MCF 10A (cell line): ENCODE data around the gene OR51L1. TPM values are rescaled to one million over a fixed set of nuclear protein-coding genes. Genes with fewer than 3 reads are reported as not detected.
A peak's percentile ranks its signal among the peaks of the same experiment; 100 is the strongest.

Experiments
- BruUV-seq: library from RNA; stranded (reverse); fragments of 400-500 nt; replicated peaks from 2 replicates; lab custom pipeline; 2021; lab: Mats Ljungman, UMichigan
- CTCF ChIA-PET: fragments of 300-600 bp; sonication (Branson Sonifier 250); formaldehyde crosslinking; extraction: SDS; loops from one replicate; lab custom pipeline; 2021; ENCODE audit warnings: antibody characterized with exemption, inconsistent platforms; lab: Yijun Ruan, JAX
- POLR2A ChIA-PET: fragments of 300-600, 350-650 bp; sonication (Branson Sonifier 250); formaldehyde crosslinking; extraction: SDS; loops from one replicate; lab custom pipeline; 2020; ENCODE audit warnings: antibody characterized with exemption, inconsistent platforms; lab: Yijun Ruan, JAX
- DNase-seq: peaks from one replicate; pipeline ENCODE4 v3.0.0-alpha.2; 2018; ENCODE audit not compliant: unreplicated experiment
- H3K27ac Mint-ChIP-seq: one replicate; pipeline ENCODE4 v1.8.0; 2022; ENCODE audit warnings: mild to moderate bottlenecking, low read depth, mixed read lengths; ENCODE audit not compliant: unreplicated experiment
- H3K27me3 Mint-ChIP-seq: one replicate; pipeline ENCODE4 v1.8.0; 2022; ENCODE audit warnings: mixed read lengths; ENCODE audit not compliant: insufficient read depth, unreplicated experiment
- H3K36me3 Mint-ChIP-seq: one replicate; pipeline ENCODE4 v1.8.0; 2022; ENCODE audit warnings: mild to moderate bottlenecking, moderate library complexity, mixed read lengths; ENCODE audit not compliant: insufficient read depth, unreplicated experiment
- H3K4me1 Mint-ChIP-seq: one replicate; pipeline ENCODE4 v1.8.0; 2022; ENCODE audit warnings: mixed read lengths; ENCODE audit not compliant: insufficient read depth, unreplicated experiment
- H3K4me3 Mint-ChIP-seq: one replicate; pipeline ENCODE4 v1.8.0; 2022; ENCODE audit warnings: mild to moderate bottlenecking, moderate library complexity, mixed read lengths; ENCODE audit not compliant: unreplicated experiment
- H3K9me3 Mint-ChIP-seq: one replicate; pipeline ENCODE4 v1.8.0; 2022; ENCODE audit warnings: mixed read lengths; ENCODE audit not compliant: unreplicated experiment
- intact Hi-C: fragments of 100-400 bp; cut with micrococcal nuclease; formaldehyde crosslinking; loops from 2 replicates; pipeline ENCODE4 v1.14.1; 2022
- total RNA-seq: library from RNA; stranded (reverse); gene quantifications from 2 replicates; pipeline ENCODE4 v1.2.3, GENCODE V29; 2022
- TF ChIP-seq, protein P1 (sequence below): fragments of 200-600 bp; IDR thresholded peaks from one replicate; pipeline ENCODE4 v1.8.0; 2022; ENCODE audit warnings: antibody characterized with exemption, mild to moderate bottlenecking; ENCODE audit not compliant: unreplicated experiment

OR51L1 gene
- total RNA-seq, 1 experiment from 2014 or later = not detected

DNA sequence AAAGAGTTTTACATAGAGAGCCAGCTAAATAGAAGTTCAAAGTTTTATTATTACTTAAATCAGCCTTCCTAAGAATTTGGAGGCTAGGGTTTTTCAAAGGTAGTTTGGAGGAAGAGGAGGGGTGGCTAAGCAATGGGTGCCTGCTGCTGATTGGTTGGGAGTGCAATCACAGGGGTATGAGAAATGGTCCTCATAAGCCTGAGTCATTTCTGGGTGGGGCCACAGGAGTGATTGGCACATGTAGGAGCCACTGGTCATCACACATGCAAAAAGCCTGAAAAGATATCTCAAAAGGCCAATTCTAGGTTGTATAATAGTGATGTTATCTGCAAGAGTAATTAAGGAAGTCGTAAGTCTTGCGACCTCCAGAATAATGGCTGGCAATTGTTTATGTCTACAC is 12.9 kb downstream of the OR51L1 start:
- peak; percentile 5 for DNase-seq
- Mint-ChIP-seq H3K36me3 (no peaks in the 10 kb centered on the region), H3K27me3 (peaks cover 21% of the 10 kb centered on the region), H3K9me3 (no peaks in the 10 kb centered on the region), H3K27ac (no peak overlapping the region), H3K4me3 (no peak overlapping the region), H3K4me1 (no peaks in the 10 kb centered on the region)
- TF ChIP-seq, protein P1, sequence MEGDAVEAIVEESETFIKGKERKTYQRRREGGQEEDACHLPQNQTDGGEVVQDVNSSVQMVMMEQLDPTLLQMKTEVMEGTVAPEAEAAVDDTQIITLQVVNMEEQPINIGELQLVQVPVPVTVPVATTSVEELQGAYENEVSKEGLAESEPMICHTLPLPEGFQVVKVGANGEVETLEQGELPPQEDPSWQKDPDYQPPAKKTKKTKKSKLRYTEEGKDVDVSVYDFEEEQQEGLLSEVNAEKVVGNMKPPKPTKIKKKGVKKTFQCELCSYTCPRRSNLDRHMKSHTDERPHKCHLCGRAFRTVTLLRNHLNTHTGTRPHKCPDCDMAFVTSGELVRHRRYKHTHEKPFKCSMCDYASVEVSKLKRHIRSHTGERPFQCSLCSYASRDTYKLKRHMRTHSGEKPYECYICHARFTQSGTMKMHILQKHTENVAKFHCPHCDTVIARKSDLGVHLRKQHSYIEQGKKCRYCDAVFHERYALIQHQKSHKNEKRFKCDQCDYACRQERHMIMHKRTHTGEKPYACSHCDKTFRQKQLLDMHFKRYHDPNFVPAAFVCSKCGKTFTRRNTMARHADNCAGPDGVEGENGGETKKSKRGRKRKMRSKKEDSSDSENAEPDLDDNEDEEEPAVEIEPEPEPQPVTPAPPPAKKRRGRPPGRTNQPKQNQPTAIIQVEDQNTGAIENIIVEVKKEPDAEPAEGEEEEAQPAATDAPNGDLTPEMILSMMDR = no peak
- intact Hi-C loops = no loop called here
- ChIA-PET CTCF (interaction anchor here (0.8 to 2.5 kb wide), 5 partner anchors 16 to 514 kb away, joined by 3 to 12 read pairs (median 6); partner anchors contain the start of gene OR51D1), POLR2A (interaction anchor here (0.6 kb wide), 1 partner anchor 399 kb away, joined by 3 read pairs; no protein-coding TSS in a partner anchor)
- no TSS peak for BruUV-seq

DNA sequence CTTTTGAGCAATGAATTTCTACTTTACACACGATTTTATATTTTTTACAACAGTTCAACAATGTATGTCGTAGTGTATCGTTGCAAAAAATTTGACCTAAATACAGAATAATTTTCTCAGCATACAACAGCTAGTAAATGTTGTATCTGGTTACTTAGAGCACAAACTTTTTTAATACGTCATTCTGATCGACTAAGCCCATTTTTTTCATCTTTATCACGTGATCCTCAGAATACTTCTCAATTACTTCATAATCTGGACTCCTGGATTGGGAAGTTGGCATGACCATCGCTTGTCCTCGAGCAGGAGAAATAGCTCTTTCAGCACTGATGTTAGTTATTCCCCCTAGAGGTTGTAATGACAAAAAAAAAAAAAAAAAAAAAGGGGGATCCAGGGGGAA is 16.6 kb downstream of the OR51L1 start:
- ChIA-PET POLR2A (no interaction called here), CTCF (interaction anchor here (0.8 kb wide), 1 partner anchor 374 kb away, joined by 4 read pairs; the partner anchor contains the start of gene OR51D1)
- Mint-ChIP-seq H3K4me1 (no peaks in the 10 kb centered on the region), H3K27me3 (no peaks in the 10 kb centered on the region), H3K36me3 (no peaks in the 10 kb centered on the region), H3K27ac (no peak overlapping the region), H3K4me3 (no peak overlapping the region), H3K9me3 (no peaks in the 10 kb centered on the region)
- BruUV-seq = no TSS peak
- TF ChIP-seq, protein P1 = no peak
- intact Hi-C loops = no loop called here
- DNase-seq = no peak

DNA sequence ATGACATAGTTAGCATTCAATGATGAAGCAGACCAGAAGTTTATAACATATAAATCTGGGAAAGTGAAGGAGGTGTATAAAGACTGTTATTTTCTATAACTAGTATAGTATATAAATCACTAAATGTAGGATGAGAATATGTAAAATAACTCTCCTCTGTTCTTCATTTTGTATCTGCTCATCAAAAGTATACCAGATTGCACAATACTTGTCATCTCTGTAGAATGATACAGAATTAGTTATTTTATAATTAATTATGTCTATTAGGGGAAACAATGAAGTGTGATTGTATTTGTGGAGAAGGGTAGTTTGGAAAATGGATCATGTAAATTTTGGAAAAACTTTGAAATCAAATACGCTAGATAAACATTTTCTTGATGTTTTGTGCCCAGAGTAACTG is 18.4 kb downstream of the OR51L1 start:
- no TSS peak for BruUV-seq
- TF ChIP-seq, protein P1 = no peak
- CTCF ChIA-PET = interaction anchor here (0.5 kb wide), 1 partner anchor 8 kb away, joined by 3 read pairs; no protein-coding TSS in a partner anchor
- Mint-ChIP-seq H3K9me3 (no peaks in the 10 kb centered on the region), H3K4me3 (no peak overlapping the region), H3K4me1 (no peaks in the 10 kb centered on the region), H3K36me3 (no peaks in the 10 kb centered on the region), H3K27me3 (no peaks in the 10 kb centered on the region), H3K27ac (no peak overlapping the region)
- intact Hi-C loops = no loop called here
- DNase-seq = no peak
- POLR2A ChIA-PET = no interaction called here

DNA sequence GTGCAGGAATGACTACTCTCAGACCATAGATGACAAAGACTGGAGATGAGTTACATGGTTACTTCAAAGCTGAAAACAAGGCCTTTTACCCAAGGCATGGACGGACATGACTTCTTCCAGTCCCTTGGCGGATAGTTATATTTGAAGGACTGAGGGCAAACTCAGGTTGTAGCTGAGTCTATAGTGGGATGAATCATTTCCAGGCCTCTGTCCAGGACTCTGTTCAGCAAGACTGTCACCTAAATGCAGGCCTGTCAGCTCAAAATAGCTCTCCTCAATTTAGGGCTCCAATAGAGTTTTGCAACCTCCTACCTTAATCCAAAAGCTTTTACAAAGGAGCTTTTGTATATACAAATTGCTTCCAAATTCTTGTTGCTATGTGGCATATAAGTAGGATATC is 27.3 kb downstream of the OR51L1 start:
- CTCF ChIA-PET = interaction anchor here (0.5 to 0.9 kb wide), 4 partner anchors 65 to 1716 kb away, joined by 3 to 4 read pairs (median 4); partner anchors contain the start of gene OR51D1
- no peak overlapping the region for H3K27ac Mint-ChIP-seq
- no peaks in the 10 kb centered on the region for H3K36me3 Mint-ChIP-seq
- TF ChIP-seq, protein P1 = no peak
- H3K9me3 Mint-ChIP-seq = peaks cover 8% of the 10 kb centered on the region
- BruUV-seq = no TSS peak
- POLR2A ChIA-PET = no interaction called here
- no peaks in the 10 kb centered on the region for H3K4me1 Mint-ChIP-seq
- H3K4me3 Mint-ChIP-seq = no peak overlapping the region
- intact Hi-C loops = no loop called here
- H3K27me3 Mint-ChIP-seq = peaks cover 17% of the 10 kb centered on the region
- no peak for DNase-seq
